ENCODE measurements around the gene TDP1. TPM values are rescaled to one million over a fixed set of nuclear protein-coding genes. Genes with fewer than 3 reads are reported as not detected.

Gene TDP1
- total and polyA plus RNA-seq, 2 experiments from 2014 or later = 23.0 to 63.6 TPM

- no peaks in the 10 kb centered on the region for H3K27me3 Mint-ChIP-seq (ENCODE audit: insufficient read depth, low read depth, poor library complexity)
- no peak overlapping the region for H3K27ac ChIP-seq (ENCODE audit: low read depth)
Measured at GRCh38 chr14:90072350-90072749, 116.6 kb downstream of the TDP1 start.

More at GRCh38 chr14:90072350-90072749, 116.6 kb downstream of the TDP1 start:
- no peak overlapping the region for H3K4me3 ChIP-seq
- H3K4me3 Mint-ChIP-seq = no peak overlapping the region
- H3K4me1 ChIP-seq (ENCODE audit: insufficient read depth) = no peaks in the 10 kb centered on the region
- no peaks in the 10 kb centered on the region for H3K36me3 ChIP-seq (ENCODE audit: insufficient read depth)
- no peaks in the 10 kb centered on the region for H3K79me2 ChIP-seq (replicated peaks; ENCODE audit: insufficient read depth)
- no peak overlapping the region for H3K4me2 ChIP-seq
- H3K4me1 Mint-ChIP-seq = no peaks in the 10 kb centered on the region
- no peak overlapping the region for H2AFZ ChIP-seq
- peaks cover 3% of the 10 kb centered on the region; the same call in 1 of the 2 replicates for H3K9me2 ChIP-seq (ENCODE audit: insufficient read depth)
- no peak overlapping the region for H3K27ac Mint-ChIP-seq
- H3K9me3 Mint-ChIP-seq = no peaks in the 10 kb centered on the region
- H3F3A ChIP-seq (replicated peaks; ENCODE audit: low read depth) = no peaks in the 10 kb centered on the region
- TF ChIP-seq EZH2phosphoT487 (IDR thresholded peaks at IDR 0.05; ENCODE audit: unreplicated experiment) (no peak), JUNB (IDR thresholded peaks at IDR 0.05; ENCODE audit: unreplicated experiment) (no peak), REST (IDR thresholded peaks at IDR 0.05; ENCODE audit: unreplicated experiment) (no peak), POLR2AphosphoS5 (IDR thresholded peaks at IDR 0.05; ENCODE audit: low read depth) (no peak), CREB1 (CRISPR knock-in tag; IDR thresholded peaks at IDR 0.05; ENCODE audit: low read depth) (no peak), NANOG (IDR thresholded peaks at IDR 0.05; ENCODE audit: borderline replicate concordance) (no peak), ZNF331 (CRISPR knock-in tag; IDR thresholded peaks at IDR 0.05; ENCODE audit: low read depth) (no peak), ZNF114 (CRISPR knock-in tag; IDR thresholded peaks at IDR 0.05) (no peak), EZH2 (IDR thresholded peaks at IDR 0.05; ENCODE audit: low read depth, unreplicated experiment) (no peak), STAT1 (IDR thresholded peaks at IDR 0.05; ENCODE audit: unreplicated experiment) (no peak)
- TF ChIP-seq, protein P1, sequence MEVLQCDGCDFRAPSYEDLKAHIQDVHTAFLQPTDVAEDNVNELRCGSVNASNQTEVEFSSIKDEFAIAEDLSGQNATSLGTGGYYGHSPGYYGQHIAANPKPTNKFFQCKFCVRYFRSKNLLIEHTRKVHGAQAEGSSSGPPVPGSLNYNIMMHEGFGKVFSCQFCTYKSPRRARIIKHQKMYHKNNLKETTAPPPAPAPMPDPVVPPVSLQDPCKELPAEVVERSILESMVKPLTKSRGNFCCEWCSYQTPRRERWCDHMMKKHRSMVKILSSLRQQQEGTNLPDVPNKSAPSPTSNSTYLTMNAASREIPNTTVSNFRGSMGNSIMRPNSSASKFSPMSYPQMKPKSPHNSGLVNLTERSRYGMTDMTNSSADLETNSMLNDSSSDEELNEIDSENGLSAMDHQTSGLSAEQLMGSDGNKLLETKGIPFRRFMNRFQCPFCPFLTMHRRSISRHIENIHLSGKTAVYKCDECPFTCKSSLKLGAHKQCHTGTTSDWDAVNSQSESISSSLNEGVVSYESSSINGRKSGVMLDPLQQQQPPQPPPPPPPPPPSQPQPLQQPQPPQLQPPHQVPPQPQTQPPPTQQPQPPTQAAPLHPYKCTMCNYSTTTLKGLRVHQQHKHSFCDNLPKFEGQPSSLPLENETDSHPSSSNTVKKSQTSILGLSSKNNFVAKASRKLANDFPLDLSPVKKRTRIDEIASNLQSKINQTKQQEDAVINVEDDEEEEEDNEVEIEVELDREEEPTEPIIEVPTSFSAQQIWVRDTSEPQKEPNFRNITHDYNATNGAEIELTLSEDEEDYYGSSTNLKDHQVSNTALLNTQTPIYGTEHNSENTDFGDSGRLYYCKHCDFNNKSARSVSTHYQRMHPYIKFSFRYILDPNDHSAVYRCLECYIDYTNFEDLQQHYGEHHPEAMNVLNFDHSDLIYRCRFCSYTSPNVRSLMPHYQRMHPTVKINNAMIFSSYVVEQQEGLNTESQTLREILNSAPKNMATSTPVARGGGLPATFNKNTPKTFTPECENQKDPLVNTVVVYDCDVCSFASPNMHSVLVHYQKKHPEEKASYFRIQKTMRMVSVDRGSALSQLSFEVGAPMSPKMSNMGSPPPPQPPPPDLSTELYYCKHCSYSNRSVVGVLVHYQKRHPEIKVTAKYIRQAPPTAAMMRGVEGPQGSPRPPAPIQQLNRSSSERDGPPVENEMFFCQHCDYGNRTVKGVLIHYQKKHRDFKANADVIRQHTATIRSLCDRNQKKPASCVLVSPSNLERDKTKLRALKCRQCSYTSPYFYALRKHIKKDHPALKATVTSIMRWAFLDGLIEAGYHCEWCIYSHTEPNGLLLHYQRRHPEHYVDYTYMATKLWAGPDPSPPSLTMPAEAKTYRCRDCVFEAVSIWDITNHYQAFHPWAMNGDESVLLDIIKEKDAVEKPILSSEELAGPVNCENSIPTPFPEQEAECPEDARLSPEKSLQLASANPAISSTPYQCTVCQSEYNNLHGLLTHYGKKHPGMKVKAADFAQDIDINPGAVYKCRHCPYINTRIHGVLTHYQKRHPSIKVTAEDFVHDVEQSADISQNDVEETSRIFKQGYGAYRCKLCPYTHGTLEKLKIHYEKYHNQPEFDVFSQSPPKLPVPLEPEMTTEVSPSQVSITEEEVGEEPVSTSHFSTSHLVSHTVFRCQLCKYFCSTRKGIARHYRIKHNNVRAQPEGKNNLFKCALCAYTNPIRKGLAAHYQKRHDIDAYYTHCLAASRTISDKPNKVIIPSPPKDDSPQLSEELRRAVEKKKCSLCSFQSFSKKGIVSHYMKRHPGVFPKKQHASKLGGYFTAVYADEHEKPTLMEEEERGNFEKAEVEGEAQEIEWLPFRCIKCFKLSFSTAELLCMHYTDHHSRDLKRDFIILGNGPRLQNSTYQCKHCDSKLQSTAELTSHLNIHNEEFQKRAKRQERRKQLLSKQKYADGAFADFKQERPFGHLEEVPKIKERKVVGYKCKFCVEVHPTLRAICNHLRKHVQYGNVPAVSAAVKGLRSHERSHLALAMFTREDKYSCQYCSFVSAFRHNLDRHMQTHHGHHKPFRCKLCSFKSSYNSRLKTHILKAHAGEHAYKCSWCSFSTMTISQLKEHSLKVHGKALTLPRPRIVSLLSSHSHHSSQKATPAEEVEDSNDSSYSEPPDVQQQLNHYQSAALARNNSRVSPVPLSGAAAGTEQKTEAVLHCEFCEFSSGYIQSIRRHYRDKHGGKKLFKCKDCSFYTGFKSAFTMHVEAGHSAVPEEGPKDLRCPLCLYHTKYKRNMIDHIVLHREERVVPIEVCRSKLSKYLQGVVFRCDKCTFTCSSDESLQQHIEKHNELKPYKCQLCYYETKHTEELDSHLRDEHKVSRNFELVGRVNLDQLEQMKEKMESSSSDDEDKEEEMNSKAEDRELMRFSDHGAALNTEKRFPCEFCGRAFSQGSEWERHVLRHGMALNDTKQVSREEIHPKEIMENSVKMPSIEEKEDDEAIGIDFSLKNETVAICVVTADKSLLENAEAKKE (CRISPR knock-in tag; IDR thresholded peaks at IDR 0.05) = no peak
- TF ChIP-seq, protein P2, sequence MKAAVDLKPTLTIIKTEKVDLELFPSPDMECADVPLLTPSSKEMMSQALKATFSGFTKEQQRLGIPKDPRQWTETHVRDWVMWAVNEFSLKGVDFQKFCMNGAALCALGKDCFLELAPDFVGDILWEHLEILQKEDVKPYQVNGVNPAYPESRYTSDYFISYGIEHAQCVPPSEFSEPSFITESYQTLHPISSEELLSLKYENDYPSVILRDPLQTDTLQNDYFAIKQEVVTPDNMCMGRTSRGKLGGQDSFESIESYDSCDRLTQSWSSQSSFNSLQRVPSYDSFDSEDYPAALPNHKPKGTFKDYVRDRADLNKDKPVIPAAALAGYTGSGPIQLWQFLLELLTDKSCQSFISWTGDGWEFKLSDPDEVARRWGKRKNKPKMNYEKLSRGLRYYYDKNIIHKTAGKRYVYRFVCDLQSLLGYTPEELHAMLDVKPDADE (IDR thresholded peaks at IDR 0.05) = no peak
- TF ChIP-seq, protein P3, sequence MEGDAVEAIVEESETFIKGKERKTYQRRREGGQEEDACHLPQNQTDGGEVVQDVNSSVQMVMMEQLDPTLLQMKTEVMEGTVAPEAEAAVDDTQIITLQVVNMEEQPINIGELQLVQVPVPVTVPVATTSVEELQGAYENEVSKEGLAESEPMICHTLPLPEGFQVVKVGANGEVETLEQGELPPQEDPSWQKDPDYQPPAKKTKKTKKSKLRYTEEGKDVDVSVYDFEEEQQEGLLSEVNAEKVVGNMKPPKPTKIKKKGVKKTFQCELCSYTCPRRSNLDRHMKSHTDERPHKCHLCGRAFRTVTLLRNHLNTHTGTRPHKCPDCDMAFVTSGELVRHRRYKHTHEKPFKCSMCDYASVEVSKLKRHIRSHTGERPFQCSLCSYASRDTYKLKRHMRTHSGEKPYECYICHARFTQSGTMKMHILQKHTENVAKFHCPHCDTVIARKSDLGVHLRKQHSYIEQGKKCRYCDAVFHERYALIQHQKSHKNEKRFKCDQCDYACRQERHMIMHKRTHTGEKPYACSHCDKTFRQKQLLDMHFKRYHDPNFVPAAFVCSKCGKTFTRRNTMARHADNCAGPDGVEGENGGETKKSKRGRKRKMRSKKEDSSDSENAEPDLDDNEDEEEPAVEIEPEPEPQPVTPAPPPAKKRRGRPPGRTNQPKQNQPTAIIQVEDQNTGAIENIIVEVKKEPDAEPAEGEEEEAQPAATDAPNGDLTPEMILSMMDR (conservative IDR thresholded peaks at IDR 0.05; ENCODE audit: low read depth in 2 of 2) = no peak
- no peaks in the 10 kb centered on the region for H3K36me3 Mint-ChIP-seq (ENCODE audit: low read depth)
- H4K20me1 ChIP-seq (replicated peaks; ENCODE audit: insufficient read depth) = no peaks in the 10 kb centered on the region
- ATAC-seq = no peak
- H3K27me3 ChIP-seq (ENCODE audit: insufficient read depth) = no peaks in the 10 kb centered on the region
- no peak for DNase-seq (ENCODE audit: low spot score)
